SH-SY5Y (cell line): ENCODE measurements around the gene GPSM1.

Experiments used
- GATA2 ChIP-seq: IDR thresholded peaks from 2 replicates; pipeline ENCODE4 v1.6.1; 2011; ENCODE audit warnings: mild to moderate bottlenecking, low read depth, low read length
- GATA3 ChIP-seq: IDR thresholded peaks from 2 replicates; pipeline ENCODE4 v1.6.1; 2011; ENCODE audit warnings: low read depth, mild to moderate bottlenecking, low read length, moderate library complexity

- TF ChIP-seq GATA2 (no peak), GATA3 (no peak)
Observed at GRCh38 chr9:136337416-136338395, 10.4 kb downstream of the GPSM1 start.
